Inflammatory macrophage (primary cell): ENCODE measurements around the gene LRRC59.

Source experiments
- DNase-seq, 2 donors: peaks; one replicate each; pipeline ENCODE4 v3.0.0-alpha.2; 2020 to 2022

Gene LRRC59

DNA sequence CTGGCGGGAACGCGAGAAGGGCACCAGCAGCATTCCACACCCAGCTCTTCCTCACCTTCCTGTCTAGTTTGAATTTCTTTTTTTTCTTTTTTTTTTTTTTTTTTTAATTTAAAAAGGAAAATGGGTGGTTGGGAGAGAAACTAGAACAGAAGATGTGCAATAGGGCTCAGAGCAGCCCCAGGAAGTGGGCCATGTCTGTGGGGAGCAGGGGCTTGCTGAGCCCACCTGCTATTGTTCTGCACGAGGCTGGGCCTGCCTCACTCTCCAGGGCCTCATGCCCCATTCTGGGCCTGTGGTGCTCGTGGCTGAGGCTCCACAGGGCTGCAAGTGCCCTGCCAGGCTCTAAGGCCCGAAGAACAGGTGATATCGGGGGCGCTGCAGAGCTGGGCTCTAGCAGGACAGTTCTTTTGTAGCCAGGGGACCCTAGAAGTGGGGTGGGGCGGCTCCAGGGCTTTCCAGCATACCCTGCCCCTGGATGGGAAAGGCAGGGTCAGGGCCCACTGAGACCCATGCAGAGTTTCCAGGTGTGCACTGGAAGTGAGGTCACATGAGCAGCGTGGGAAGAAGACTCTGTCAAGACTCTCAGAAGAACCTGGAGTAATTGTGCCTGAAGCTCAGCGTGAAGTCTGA, 36.7 kb downstream of the LRRC59 start:
- DNase-seq: no peak

DNA sequence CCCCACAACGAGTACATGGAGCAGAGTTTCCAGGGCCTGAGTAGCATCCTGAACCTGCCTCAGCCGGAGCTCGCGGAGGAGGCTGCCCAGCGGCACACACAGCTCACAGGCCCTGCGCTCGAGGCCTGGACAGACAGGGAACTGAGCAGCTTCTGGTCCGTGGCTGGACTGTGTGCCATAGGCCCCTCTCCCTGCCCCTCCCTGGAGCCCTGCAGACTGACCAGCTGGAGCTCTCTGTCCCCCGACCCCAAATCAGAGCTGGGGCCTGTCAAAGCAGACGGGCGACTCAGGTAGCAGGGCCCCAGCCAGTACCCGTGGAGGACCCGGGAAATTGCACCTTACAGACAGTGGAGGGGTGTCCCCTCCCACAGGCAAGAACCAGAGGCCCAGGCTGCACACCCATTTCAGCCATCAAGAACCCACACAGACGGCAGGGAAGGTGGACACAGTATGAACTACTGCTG, 37.3 kb downstream of the LRRC59 start:
- no peak for DNase-seq

DNA sequence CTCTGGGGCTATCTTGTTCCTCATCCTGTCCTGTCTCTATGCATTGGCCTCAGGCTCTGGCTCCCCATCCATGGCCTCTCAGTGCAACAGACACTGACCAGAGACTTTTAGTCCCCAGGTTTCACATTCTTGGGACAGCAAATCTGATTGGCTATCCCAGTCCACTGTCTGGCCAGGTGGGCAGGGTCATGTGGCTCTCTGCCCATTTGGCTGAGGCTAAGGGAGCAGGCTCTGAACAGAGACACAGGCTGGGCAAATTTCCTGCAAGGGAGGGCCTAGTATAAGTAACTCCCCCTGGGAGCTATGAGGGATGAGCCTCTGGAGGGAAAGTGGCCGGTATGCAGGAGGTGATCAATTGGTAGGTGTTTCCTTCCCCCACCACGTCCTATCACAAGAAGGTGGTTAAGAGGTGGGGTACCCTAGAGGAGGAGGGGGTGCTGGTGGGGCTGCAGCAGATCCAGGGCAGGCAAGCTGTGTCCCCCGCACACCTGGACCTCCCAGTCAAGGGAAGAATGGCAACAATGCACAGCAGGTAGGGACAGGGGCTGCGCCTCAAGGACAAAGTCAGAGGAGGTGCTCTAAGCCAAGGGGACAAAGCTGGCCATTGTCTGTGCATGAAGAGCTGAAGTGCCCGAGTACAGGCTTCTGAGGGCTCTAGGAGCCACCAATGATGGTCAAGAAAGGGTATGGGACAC, 38.2 kb downstream of the LRRC59 start:
- no peak for DNase-seq

DNA sequence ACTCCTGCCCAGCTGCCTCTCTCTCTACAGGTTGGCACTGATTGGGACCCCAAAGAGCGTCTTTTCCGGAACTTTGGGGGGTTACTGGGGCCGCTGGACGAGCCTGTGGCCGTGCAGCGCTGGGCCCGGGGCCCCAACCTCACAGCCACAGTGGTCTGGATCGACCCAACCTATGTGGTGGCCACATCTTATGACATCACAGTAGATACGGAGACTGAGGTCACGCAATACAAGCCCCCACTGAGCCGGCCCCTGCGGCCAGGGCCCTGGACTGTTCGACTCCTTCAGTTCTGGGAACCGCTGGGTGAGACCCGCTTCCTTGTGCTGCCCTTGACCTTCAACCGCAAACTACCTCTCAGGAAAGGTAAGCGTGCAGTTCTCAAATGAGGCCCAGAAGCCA, 39.1 kb downstream of the LRRC59 start:
- no peak for DNase-seq

DNA sequence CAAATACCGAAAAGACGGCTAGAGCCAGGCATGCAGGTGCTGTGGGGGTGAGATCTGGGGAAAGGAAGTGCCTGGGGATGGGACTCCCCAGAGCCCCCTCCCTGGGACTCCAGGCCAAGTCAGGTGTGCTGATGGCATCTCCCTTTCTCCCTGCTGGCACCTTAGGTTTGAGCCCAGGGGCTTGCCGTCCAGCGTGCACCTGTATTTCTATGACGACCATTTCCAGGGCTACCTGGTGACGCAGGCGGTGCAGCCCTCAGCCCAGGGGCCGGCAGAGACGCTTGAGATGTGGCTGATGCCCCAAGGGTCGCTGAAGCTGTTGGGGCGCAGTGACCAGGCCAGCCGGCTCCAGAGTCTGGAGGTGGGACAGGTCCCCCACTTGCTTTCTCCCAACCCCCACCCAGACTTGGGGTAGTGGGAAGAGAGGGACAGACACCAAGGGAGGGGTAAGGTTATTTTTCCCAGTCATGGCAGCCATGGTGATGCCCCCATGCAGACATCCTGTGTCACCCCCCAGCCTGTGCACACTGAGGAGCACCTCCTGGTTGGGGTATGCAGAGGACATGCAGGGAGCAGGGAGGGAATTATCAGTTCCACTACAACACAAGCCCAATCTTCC, 40.3 kb downstream of the LRRC59 start:
- DNase-seq: no peak

DNA sequence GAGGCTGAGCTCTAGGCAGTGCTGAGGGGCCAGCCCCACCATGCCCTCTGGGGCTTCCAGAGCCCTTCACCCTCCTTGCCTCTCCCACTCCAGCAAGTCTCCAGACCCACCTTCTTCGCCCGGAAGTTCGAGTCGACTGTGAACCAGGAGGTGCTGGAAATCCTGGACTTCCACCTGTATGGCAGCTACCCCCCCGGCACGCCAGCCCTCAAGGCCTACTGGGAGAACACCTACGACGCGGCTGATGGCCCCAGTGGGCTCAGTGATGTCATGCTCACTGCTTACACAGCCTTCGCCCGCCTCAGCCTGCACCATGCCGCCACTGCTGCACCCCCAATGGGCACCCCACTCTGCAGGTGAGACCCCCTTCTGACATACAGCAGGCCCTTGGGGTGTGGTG, 40.9 kb downstream of the LRRC59 start:
- no peak for DNase-seq

DNA sequence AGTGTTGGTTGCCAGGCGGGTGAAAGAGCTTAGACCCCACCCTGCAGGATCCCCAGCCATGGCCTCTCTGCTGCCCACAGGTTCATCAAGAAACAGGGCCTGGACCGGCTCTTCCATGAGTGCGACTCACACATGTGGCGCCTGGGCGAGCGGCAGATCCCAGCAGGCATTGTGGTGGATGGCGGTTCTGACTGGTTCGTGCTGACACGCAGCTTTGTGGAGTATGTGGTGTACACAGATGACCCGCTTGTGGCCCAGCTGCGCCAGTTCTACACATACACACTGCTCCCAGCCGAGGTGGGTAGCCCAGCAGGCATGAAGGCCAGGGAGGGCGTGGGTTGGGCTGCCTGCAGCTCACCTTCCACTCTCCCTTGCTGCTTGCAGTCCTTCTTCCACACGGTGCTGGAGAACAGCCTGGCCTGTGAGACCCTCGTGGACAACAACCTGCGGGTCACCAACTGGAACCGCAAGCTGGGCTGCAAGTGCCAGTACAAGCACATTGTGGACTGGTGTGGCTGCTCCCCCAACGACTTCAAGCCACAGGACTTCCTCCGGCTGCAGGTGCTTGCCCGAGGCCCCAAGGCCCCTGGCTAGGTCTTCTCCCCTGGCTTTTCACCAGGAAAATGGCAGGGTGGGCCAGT, 41.5 kb downstream of the LRRC59 start:
- DNase-seq: no peak

DNA sequence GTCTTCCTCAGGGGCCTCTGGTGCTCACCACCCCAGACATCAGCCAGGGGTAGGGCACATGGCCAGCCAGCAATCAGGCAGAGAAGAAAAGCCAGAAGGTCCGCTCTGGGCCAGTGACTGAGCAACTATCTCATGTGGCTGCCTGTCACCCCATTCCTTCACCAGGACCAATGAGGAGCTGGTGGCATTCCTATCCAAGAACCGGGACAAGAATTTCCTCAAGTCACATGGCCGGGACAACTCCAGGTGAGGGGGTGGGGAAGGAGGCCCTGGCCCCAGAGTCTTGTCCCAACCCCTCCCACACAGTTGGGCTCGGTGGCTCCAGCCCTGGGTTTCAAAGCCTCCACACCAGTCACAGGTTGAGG, 42.0 kb downstream of the LRRC59 start:
- no peak for DNase-seq

DNA sequence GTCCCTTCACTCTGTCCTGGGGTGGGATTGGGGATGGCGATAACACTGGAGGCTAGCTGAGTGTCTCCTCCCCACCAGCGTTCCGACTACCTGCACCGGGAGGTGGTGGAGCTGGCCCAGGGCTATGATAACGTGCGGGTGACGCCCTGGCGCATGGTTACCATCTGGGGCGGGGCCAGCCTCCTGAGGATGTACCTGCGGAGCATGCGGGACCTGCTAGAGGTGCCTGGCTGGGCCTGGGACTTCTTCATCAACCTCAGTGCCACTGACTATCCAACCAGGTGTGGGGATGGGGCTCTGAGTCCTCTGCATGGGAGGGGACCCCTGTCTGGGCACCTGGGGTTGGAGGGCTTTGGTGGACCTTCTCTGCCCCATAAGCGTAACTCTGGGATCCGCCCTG, 42.5 kb downstream of the LRRC59 start:
- no peak for DNase-seq

DNA sequence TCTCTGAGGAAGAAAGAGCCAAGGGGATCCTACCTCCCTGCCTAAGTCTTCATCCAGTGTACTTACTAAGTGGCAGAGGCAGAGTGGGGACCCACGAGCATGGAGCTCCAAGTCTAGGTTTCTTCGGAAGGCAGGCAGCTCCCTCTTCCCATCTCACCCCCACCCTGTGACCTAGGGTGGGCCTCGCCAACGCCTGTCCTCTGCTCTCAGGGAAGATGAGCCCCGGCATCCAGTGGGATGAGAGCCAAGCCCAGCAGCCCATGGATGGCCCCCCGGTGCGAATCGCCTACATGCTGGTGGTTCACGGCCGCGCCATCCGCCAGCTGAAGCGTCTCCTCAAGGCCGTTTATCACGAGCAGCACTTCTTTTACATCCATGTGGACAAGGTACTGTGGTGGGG, 43.1 kb downstream of the LRRC59 start:
- no peak for DNase-seq

DNA sequence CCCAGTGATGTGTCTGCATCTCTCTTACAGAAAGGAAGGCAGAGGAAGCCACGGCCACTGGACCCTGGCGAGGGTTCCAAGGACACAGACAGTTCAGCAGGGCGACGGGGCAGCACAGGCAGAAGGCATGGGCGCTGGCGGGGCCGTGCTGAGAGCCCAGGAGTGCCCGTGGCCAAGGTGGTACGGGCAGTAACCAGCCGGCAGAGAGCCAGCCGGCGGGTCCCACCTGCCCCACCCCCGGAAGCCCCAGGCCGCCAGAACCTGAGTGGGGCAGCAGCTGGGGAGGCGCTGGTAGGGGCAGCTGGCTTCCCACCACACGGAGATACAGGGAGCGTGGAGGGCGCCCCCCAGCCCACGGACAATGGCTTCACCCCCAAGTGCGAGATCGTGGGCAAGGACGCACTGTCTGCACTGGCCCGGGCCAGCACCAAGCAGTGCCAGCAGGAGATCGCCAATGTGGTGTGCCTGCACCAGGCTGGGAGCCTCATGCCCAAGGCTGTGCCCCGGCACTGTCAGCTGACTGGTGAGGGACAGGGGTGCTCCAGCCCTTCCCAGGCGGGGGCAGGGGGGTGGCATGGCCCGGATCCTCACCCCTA, 43.6 kb downstream of the LRRC59 start:
- DNase-seq: no peak

DNA sequence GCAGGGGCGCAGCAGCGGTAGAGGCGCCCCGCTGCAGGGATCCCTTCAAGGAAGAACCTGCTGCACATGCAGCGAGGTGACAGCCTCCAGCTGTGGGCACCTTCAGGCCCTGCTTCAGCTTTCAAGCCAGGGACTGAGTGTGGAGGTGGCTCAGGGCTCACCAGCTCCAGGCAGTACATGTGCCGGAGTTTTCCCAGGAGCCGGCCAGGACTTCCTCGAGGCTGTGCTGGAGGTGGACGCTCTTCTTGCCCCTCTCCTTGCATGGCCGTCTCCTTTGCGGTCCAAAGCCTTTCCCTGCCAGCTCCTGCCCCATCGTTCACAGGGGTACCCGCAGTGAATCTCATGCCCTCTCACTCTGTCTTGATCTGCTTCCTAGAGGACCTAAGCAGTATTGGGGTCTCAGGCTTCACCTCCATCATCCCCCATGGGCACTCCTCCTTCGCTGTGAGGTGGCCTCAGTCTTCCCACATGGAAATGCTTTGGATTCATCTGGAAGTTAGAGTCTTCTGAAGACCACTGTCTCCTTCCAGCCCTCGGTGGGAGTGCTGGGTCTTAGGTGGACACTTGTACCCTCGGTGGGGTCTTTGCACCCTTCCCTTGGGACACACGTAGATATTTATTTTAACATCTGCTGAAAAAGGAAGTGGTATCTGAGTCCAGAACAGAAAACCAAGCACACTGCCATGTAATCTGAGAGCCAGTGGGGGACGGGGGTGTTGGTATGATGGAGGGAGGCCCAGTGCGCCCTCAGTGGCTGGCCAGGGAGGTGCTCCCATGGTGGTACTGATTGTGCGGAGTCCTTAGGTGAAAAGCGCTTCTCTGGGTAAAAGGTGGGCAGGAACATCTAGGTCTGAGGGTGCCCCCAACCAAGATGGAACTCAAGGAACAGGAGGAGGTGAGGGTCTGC, 44.4 kb downstream of the LRRC59 start:
- no peak for DNase-seq

DNA sequence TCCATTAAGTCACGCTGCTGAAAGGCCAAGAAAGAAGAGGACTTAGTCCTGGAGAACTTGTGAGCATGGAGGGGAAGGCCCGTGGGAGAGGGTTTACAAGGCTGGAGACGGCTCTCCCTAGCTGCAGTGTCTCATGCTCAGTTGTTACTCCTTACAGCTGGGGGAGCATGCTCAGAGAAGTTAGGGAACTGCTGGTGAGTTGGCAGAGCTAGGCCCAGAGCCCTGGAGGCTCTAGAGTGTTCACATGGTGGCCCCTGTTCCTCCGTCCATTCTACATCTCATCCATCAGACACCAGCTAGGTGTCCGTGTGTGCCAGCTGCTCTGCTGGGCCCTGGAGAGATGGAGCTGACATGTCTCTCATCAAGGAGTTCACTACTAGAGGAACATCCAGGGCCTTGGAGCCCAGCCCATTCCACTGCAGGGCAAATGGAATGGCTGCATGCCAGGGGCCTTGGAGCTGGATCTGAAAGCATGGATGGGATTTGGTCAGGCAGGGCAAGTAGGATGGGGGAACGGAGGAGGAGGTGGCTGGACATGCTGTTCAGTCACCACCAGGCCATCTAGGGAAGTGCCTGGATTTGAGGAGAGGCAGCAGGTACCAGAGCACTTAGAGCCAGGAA, 45.1 kb downstream of the LRRC59 start:
- DNase-seq: no peak

DNA sequence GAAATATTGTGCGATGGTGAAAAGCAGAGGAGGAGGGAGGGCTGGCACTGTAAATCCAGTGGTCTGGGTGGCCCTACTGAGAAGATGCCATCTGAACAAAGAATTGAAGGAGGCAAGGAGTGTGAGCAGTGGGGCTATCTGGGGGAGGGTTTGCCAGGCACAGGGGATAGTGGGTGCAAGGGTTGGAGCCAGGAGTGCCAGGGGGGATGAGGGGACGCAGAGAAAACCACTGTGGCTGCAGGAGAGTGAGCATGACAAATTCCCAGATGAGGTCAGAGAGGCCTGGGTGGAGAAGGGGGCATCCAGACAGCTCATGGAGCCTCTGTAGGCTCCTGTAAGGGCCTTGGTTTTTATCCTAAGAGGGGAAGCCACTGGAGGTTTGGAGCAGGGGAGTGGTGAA, 46.6 kb downstream of the LRRC59 start:
- DNase-seq: no peak

DNA sequence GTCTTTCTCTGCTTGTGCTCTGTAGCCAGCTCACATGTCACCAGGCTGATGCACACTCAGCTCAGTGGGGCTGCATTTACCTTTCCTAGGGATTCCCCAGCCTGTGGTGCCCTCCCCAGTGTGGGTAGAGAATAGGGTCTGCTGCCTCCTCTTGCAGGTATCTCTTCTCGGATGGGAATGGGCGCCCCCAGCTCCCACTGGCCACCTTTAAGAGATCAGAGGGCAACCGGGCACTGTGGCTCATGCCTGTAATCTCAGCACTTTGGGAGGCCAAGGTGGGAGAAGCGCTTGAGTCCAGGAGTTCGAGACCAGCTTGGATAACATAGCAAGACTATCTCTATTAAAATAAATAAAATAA, 48.1 kb downstream of the LRRC59 start:
- DNase-seq: no peak

DNA sequence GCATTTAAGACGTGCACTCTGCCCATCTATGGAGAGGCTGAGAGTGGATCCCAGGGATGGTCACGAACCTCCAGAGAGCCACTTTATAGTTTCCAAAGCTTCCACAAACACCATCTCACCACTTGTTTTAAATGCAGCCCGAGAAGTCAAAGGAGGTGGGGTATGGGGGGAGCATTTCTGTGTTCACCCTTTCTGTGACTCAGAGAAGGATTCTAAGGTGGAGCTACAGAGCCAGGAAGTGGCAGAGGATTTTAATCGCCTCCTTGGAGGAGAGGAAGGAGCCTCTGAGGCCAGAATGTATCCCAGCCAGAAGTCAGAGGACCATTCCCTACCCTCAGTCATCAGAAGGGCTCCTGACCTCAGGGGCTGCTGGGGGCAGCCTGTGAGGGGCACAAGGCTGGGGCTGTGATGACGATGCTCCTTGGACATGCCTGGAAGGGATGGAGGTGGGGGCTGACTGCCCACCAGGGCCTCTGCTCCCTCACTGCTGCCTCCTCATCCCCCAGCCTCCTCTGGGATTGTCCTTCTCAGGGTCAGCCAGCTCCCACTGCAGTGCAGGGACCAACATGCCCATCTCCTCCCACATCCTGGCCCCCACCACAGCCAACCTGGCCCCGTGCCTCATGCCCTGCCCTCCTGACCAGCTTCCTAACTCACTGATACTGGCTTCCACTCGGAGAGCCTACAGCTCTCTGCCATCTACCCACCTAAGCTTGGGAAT, 48.6 kb downstream of the LRRC59 start:
- no peak for DNase-seq

DNA sequence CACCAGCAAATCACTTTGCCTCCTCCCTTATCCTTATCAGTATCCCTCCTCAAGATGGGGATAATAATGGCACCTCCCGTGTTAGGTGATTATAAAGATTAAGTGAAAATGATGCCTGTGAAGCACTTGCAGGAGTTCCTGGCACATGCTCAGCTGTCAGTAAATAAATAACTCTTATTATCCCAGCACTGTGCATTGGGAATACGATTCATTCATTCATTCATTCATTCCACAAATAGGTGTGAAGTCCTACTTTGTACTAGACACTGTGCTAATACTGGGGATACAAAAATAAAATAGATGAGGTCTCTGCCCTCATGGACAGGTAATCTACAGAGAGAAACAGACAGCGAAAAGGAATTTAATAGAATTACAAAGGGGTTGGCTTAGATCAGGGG, 49.4 kb downstream of the LRRC59 start:
- DNase-seq: no peak

DNA sequence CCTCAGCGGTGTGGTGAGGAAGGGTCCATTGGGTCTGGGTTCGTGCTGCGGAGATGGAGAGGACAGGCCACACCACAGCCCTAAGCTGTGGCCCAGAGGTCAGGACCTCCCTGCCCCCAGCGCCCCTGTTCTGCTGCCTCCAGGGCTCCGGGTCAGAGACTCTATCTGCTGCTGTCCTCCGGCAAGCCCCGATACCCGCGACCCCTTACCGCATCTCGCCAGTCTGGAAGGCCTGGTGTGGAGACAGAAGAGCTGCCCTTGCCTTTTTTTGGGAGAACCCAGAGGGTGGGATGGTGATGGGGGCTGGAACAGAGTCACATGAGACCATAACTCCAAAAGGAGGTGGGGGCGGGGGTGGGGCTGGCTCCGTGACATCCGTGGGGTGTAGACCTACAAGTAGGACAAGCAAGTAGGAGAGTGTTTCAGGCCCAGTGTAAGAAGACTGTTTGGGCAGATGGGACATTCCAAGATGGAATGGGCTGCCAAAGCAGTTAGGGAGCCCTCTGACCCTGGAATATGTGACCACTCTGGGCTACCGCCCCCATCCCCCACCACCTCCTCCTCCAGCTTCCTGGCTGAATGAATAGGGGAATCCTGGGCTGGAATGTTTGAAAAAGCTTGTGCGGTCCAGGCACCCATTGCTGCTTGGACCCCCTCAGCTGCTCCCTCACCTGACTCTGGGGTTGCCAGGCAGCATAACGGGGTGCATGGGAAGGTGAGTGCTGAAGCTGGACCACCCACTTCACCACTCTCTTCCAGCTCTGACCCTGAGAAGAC, 50.0 kb downstream of the LRRC59 start:
- no peak for DNase-seq

DNA sequence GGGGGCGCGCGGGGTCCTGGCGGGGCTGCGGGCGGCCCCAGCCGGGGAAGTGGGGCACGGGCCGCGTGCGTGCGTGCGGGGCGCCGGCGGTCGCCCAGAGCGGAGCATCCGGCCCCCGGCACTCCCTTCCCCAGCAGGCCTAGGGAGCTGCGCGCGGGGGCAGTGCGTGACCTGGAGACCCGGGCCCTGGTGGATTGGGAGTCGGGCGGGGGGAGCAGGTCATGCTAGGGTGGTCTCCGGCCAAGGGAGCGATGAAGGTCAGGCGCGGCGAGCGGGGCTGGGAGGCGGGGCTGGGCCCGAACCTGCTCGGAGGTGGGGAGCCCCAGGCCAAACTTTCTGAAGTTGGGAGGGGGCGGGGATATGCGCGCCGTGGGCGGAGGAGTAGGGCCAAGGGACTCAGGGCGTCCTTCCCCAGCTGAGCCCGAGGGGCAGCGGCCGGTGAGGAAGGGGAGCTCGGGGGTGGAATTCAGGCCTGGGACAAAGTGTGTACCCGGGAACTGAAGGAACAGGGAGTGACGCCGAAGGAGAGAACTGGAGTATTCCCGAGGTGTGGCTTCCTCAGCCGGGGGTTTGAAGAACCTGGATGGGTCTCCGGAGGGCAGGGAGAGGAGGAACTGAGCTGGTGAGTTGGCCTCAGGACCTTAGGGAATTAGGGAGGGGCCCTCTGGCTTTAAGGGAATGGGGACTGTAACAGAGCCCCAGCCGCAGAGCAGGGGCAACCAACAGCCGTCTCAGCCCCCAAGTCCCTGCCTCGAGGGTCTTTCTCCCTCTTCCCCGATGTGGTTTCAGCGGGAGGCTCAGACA, 50.8 kb downstream of the LRRC59 start:
- DNase-seq: peak in 1 of 2 donors; percentile 8
